Measurements from ENCODE around the gene GAREM1. TPM values are rescaled to one million over a fixed set of nuclear protein-coding genes. Genes with fewer than 3 reads are reported as not detected.

Gene GAREM1
- total RNA-seq, 4 donors from 2014 or later: 23.6 to 29.9 (median 29.1) TPM

GRCh38 chr18:32270341-32270740 lies 200.3 kb downstream of the GAREM1 start:
- Histone ChIP-seq H3K36me3 (peaks cover 0 to 30% (median 0%) of the 10 kb centered on the region in 3 donors), H3K4me3 (no peak overlapping the region), H3K27ac (no peak overlapping the region), H3K27me3 (no peaks in the 10 kb centered on the region), H3K4me1 (peaks cover 0 to 2% (median 0%) of the 10 kb centered on the region in 4 donors), H3K9me3 (no peaks in the 10 kb centered on the region)
- no peak for TF ChIP-seq POLR2A (IDR thresholded peaks at IDR 0.05)
- no peak for TF ChIP-seq CTCF (IDR thresholded peaks at IDR 0.05)
- no peak for DNase-seq

- H3K4me3 ChIP-seq: no peak overlapping the region
- no peaks in the 10 kb centered on the region for H3K27me3 ChIP-seq
- H3K27ac ChIP-seq: no peak overlapping the region
- H3K36me3 ChIP-seq: peaks cover 0 to 30% (median 0%) of the 10 kb centered on the region in 3 donors
- no peaks in the 10 kb centered on the region for H3K4me1 ChIP-seq
- no peak for DNase-seq
- no peaks in the 10 kb centered on the region for H3K9me3 ChIP-seq
- TF ChIP-seq POLR2A (IDR thresholded peaks at IDR 0.05) (no peak), CTCF (IDR thresholded peaks at IDR 0.05) (no peak)
Observed at GRCh38 chr18:32267463-32267862, 203.2 kb downstream of the GAREM1 start.

GRCh38 chr18:32264401-32264800 lies 206.3 kb downstream of the GAREM1 start:
- peaks cover 0 to 20% (median 0%) of the 10 kb centered on the region in 3 donors for H3K36me3 ChIP-seq
- no peaks in the 10 kb centered on the region for H3K27me3 ChIP-seq
- DNase-seq: no peak
- no peak for TF ChIP-seq POLR2A (IDR thresholded peaks at IDR 0.05)
- no peak for TF ChIP-seq CTCF (IDR thresholded peaks at IDR 0.05)
- H3K4me1 ChIP-seq: peaks cover 0 to 3% (median under 1%) of the 10 kb centered on the region in 4 donors
- no peaks in the 10 kb centered on the region for H3K9me3 ChIP-seq
- H3K27ac ChIP-seq: no peak overlapping the region
- H3K4me3 ChIP-seq: no peak overlapping the region

- no peaks in the 10 kb centered on the region for H3K36me3 ChIP-seq
- TF ChIP-seq CTCF (IDR thresholded peaks at IDR 0.05): no peak
- TF ChIP-seq POLR2A (IDR thresholded peaks at IDR 0.05): no peak
- H3K9me3 ChIP-seq: no peaks in the 10 kb centered on the region
- no peaks in the 10 kb centered on the region for H3K27me3 ChIP-seq
- H3K4me1 ChIP-seq: peaks cover 0 to 11% (median 3%) of the 10 kb centered on the region in 4 donors
- no peak for DNase-seq
- H3K27ac ChIP-seq: no peak overlapping the region
- H3K4me3 ChIP-seq: no peak overlapping the region
Observed at GRCh38 chr18:32262092-32262491, 208.6 kb downstream of the GAREM1 start.

- no peaks in the 10 kb centered on the region for H3K27me3 ChIP-seq
- no peak overlapping the region for H3K4me3 ChIP-seq
- TF ChIP-seq CTCF (IDR thresholded peaks at IDR 0.05) (peak in 2 of 6 experiments; percentile 5 to 23), POLR2A (IDR thresholded peaks at IDR 0.05) (no peak)
- H3K4me1 ChIP-seq: peaks cover 0 to 11% (median 3%) of the 10 kb centered on the region in 4 donors
- no peaks in the 10 kb centered on the region for H3K9me3 ChIP-seq
- no peak for DNase-seq
- no peaks in the 10 kb centered on the region for H3K36me3 ChIP-seq
- no peak overlapping the region for H3K27ac ChIP-seq
Observed at GRCh38 chr18:32261003-32261402, 209.7 kb downstream of the GAREM1 start.

- DNase-seq: peak in 1 of 3 donors; percentile 55
- no peak overlapping the region for H3K27ac ChIP-seq
- H3K27me3 ChIP-seq: no peaks in the 10 kb centered on the region
- H3K4me3 ChIP-seq: no peak overlapping the region
- H3K4me1 ChIP-seq: peaks cover 0 to 11% (median 3%) of the 10 kb centered on the region in 4 donors
- H3K36me3 ChIP-seq: no peaks in the 10 kb centered on the region
- no peak for TF ChIP-seq CTCF (IDR thresholded peaks at IDR 0.05)
- no peak for TF ChIP-seq POLR2A (IDR thresholded peaks at IDR 0.05)
- H3K9me3 ChIP-seq: no peaks in the 10 kb centered on the region
Observed at GRCh38 chr18:32259553-32259952, 211.1 kb downstream of the GAREM1 start.

Measured in Peyer's patch (tissue), 4 donors.